ENCODE data around the gene HARBI1.

The HARBI1 gene, protein sequence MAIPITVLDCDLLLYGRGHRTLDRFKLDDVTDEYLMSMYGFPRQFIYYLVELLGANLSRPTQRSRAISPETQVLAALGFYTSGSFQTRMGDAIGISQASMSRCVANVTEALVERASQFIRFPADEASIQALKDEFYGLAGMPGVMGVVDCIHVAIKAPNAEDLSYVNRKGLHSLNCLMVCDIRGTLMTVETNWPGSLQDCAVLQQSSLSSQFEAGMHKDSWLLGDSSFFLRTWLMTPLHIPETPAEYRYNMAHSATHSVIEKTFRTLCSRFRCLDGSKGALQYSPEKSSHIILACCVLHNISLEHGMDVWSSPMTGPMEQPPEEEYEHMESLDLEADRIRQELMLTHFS

DNA sequence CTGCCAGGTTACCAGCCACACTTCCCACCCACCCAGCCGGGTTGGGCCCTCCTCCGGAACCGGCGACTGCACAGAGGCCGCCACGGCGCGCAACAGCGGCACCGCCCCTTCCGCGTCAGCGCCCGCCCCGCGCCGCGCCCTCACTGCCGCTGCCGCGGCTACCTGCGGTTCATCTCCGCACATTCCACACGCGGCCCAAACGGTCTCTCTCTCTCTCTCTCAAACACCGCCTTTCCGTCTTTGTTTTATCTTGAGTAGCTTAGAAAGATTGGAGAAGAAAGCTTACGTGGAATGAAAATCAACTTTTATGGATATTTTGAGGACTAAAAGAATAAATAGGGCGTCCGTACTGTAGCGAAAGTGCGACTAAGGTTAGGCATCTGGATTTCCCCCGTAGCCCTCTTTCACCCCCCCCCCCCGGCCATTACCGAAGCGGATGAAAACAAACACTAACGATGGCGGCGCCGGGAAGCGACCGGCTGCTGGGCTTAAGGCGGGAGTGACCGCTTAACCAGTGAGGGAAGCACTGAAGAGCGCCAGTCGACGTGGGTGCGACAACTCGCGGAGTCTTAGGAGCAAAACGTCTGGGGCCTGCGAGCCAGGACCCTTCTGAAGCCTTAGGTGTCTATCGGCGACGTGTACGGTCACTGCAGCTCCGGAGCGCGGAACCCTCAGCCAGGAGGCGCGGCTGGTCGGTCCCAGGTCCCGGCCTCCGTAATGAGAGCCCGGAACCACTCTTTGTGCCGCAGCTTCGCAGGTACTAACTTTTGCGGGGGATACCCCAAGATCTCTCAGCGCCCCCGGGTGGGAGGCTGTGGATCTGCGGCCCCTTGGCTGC lies at the start of gene HARBI1, which contains the start of gene ATG13:
Gene HARBI1 (minus strand): TSS at position 94 of the 838 bp plus-strand sequence. CDS start 990 bp downstream, outside the sequence.
Gene ATG13 (plus strand): TSS at position 420 of the 838 bp plus-strand sequence. CDS start 26,739 bp downstream, outside the sequence.
- DNase-seq (ENCODE audit: low spot score) = peak; percentile 93

DNA sequence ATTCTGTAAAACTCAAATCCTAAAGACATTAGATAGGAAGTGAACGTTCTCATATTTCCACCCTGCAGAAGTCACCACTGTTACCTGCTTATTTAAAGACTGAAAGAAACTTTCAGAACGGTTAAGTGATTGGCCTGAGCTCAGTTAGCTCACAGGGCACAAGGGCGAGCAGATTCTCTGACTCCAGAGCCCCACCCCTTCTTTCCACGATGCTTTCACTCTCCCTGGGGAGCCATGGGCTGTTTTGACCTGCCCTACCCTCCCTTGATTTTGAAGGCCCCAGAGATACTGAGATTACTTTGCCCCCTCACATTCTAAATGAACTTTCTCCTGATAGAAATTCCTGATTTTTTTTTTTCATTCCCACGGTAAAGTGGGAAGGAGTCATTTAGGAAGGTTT lies 49.5 kb upstream of the HARBI1 start:
- DNase-seq (ENCODE audit: low spot score) = no peak

DNA sequence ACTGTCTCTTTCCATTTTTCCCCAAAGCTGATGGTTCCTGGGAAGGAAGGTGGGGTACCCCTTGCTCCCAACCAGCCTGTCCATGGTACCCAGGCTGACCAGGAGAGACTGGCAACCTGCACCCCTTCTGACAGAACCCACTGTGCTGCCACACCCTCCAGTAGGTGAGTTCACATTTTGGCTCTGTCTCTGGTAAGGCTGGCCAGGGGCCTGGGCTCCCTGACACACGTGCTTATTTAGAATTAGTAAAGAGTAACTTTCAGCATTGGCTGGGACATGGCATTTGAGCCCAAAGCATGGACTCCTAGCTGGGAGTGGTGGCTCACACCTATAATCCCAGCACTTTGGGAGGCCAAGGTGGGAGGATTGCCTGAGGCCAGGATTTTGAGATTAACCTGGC lies 48.3 kb upstream of the HARBI1 start:
- no peak for DNase-seq (ENCODE audit: low spot score)

DNA sequence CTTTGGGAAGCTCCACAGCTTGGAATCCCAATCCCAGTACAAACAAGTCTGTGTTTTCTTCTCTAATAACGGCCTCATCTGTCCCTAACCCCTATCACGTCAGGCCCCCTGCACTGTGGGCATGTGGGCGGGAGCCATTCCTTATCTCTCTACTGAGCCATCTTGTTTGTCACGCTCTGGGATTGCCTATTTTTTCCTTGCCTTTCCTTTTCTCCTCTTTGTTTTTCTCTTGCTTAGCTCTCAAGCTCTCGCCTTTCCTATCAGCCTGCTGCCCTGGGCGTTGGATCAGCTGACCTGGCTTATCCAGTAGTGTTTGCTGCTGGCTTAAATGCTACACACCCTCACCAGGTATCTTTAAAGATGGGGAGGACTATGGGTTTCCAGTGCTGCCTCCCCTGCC lies 47.6 kb upstream of the HARBI1 start:
- DNase-seq (ENCODE audit: low spot score) = no peak

DNA sequence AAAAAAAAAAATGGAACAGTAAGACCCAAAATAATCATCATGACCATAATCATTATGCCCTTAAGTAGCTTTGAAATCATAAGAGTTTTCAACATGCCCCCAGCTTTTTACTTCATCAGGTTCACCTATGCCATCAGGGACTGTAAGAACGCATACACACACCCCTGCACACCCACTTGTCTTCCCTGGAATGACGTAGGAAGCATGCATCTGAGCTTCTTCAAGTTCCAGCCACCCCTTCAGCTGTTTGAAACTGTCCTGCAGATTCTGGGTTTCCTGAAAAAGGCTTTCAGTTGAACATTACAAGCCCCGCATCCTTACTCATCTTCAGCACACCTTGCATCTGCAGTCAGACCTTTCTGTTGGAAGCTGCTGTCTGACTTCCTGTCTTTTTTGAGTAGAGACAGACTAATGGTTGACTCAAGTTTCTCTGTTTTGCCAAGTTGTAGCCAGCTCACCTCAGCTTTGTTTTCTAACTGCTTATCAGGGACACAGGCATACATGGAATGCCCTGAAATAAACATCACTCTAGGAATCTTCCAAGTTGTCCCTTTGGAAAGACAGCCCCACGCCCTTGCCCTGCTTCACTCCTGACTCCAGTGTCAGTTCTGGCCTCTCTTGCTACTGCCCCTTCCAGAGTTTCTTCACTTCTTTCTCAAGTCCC lies 46.4 kb upstream of the HARBI1 start:
- no peak for DNase-seq (ENCODE audit: low spot score)

DNA sequence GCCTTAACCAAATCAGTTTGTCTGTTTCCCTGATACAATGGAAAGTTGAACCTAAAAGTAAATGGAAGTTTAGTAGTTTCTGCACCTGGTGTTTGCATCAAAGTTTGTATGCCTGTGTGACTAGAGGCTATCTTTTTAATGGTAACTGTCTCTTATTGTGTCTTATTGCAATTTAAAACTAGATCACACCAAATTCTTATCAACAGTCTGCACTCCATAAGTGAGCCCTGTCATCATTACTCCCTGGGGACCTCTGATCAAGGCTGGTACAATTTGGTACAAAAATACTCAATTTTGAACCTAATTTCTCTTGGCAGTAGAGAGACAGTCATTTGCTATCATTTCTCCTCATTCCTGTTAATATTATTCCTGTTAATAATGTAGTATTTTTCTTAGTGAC lies 45.3 kb upstream of the HARBI1 start:
- no peak for DNase-seq (ENCODE audit: low spot score)

DNA sequence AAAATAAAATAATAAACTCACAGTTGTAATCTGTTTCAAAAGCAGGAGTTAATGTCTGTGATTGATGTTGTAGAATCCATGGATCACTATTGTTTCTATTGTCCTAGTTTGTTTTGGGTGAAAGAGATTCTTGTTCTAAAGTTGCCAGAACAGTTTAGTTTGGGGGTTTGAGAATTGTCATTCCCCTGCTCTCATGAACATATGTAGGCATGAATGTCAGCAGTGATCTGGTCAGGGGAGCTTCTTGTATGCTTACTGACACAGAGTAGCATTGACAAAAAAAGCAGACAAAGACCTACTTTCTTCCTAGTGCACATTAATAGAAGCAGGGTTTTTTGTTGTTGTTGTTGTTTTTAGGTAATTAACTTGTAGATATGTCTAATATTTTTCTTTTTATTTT lies 44.8 kb upstream of the HARBI1 start:
- no peak for DNase-seq (ENCODE audit: low spot score)

DNA sequence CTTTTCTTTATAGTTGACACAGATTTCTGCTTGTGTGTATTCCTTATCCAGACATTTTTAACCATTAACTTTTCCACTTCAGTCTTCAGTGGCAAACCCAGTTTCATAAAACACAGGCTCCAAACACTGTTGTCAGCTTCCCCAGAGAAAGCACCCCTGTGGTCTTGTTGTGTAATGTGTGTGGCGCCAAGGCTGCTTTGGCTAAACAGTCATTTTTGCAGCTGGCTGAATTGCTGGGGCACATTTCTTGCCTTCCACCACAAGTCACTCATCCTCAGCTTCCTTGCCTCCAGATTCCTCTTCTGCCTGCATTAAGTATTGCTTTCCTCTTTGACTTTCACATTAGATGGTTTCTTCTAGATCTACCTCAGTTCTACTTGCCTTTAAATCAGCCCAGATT lies 42.9 kb upstream of the HARBI1 start:
- DNase-seq (ENCODE audit: low spot score) = no peak

DNA sequence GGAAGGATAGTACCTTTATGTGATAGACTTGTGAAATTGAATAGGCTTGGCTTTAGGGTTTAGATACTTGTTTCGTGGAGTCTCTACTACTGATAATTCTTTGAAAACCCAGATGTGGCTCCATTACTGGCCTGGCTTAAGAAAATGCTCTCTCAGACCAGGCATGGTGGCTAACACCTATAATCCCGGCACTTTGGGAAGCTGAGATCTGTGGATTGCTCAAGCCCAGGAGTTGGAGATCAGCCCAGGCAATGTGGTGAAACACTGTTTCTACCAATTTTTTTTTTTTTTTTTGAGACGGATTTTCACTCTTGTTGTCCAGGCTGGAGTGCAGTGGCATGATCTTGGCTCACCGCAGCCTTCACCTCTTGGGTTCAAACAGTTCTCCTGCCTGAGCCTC lies 41.2 kb upstream of the HARBI1 start:
- DNase-seq (ENCODE audit: low spot score) = no peak

DNA sequence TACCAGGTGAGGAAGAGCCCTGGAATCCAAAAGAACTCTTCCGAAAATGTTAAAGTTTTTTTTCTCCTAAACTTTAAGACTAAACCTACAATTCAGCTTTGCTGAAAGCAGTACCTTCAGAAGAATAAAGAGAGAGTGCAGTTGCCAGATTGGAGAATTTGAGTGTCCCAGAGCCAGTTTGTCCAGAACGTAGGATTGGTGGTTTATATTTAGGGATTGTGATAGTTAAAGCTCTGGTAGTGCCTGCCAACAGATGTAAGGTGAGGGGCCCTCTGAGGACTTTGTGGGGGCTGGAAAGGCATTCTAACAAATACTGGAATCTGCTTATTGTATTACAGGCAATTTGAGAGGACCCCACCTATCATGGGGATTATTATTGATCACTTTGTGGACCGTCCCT lies 40.2 kb upstream of the HARBI1 start:
- DNase-seq (ENCODE audit: low spot score) = no peak

DNA sequence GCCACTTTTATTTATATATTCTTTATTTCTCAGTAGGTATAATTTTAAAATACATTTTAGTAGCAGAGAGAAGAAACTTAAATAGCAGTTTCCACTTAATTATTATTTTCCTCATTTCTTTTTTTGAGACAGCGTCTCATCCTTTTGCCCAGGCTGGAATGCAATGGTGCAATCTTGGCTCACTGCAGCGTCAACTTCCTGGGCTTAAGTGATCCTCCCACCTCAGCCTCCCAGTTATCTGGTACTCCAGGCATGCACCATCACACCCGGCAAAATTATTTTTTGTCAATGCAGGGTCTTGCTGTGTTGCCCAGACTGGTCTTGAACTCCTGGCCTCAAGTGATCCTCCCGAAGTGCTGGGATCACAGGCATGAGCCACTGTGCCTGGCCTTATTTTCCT lies 38.6 kb upstream of the HARBI1 start:
- DNase-seq (ENCODE audit: low spot score) = no peak

DNA sequence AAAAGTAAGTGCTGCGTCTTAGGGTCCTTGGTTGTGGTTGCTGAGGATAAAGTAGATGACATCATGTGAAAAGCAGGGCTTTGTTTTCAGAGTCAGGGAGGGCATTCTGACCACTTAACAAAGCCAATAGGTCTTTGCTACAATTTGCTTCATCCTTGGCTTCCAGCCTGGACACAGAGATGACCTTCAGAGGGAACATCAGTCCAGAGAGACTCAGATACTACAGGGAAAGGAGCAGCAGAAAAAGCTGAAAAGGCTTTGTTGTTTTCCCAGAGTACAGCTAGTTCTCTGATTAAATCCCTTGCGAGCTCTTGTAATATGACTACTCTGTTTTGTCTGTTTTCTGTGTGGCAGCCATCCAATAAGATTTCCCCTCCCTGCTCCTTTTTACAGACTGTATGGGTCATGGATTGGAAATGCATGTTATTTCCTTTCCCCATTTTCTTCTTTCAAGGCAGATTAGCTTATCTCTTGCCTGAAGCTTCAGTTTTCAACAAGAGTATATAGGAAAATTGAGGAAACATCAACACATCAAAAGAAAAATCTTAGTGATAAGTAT lies 32.2 kb upstream of the HARBI1 start:
- DNase-seq (ENCODE audit: low spot score) = peak; percentile 42

DNA sequence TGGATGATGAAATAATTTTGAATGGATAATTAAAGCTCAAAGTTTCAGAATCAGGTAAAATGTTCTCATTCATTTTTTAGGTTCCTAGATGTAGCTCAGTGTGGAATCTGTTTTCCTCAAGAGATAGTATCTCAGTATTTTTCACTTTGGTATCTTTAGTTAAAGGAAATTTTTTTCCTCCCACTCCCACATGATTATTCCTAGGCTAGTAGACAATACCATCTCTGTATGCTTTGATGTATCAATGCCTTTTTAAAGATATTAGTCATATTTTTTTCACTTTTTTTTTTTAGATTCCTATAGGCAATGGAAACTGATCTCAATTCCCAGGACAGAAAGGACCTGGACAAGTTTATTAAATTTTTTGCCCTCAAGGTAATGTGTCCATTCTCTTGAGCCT lies 27.0 kb upstream of the HARBI1 start:
- DNase-seq (ENCODE audit: low spot score) = no peak

DNA sequence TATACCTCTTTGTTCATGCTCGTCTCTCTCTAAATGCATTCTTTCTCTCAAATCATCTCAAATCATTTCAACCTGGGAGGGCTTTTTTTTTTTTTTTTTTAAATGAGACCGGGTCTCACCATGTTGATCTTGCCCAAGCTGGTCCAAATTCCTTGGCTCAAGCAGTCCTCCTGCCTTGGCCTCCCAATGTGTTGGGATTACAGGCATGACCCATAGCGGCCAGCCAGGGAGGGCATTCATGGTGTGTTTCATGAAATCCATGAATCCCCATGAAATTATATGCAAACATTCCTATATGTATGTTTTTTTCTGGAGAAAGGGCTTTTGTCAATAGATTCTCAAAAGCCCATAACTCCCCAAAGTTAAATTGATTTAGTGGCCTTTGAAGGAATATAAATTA lies 26.5 kb upstream of the HARBI1 start:
- DNase-seq (ENCODE audit: low spot score) = no peak

DNA sequence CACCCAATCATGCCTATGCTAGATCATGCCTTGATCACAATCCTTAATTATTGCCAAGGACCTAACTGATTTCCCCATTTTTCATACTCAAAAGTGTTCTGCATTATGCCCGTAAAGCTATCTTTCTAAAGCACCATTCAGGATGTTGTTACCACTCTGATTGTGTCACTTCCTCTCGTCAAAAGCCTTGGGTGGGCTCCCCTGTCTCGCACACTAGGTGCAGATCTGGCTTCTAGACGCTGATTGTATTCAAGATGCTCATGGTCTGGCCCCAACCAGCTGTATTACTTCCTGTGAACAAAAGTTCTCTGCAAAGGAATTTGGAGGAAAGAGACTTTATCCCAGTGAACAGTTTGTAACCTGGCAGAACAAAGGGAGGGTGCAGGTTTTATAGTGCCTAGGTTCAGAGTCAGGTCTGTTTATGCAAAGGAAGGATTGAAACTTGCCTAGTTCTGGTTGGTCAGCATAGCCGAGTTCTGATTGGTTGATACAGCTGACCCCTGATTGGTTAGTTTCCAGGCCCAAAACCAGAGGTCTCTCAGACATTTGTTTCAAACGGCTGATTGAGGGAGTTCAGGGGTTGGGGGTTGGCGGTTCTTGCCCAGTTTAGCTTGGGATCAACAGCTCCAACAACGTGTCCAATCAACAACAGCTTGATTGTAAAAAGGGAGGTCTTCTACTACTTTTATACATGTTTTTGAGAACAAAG lies 25.8 kb upstream of the HARBI1 start:
- no peak for DNase-seq (ENCODE audit: low spot score)

DNA sequence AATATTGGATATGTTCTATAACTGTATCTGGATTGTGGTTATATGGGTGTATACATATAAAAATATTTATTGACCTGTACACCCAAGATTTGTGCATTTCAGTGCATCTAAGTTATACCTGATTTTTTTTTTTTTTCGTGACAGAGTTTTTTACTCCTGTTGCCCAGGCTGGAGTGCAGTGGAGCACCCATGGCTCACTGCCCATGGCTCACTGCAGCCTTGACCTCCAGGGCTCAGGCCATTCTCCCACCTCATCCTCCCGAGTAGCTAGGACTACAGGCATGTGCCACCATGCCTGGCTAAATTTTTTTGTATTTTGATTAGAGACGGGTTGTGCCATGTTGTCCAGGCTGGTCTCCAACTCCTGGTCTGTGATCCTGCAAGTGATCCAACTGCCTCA lies 24.6 kb upstream of the HARBI1 start:
- DNase-seq (ENCODE audit: low spot score) = no peak

DNA sequence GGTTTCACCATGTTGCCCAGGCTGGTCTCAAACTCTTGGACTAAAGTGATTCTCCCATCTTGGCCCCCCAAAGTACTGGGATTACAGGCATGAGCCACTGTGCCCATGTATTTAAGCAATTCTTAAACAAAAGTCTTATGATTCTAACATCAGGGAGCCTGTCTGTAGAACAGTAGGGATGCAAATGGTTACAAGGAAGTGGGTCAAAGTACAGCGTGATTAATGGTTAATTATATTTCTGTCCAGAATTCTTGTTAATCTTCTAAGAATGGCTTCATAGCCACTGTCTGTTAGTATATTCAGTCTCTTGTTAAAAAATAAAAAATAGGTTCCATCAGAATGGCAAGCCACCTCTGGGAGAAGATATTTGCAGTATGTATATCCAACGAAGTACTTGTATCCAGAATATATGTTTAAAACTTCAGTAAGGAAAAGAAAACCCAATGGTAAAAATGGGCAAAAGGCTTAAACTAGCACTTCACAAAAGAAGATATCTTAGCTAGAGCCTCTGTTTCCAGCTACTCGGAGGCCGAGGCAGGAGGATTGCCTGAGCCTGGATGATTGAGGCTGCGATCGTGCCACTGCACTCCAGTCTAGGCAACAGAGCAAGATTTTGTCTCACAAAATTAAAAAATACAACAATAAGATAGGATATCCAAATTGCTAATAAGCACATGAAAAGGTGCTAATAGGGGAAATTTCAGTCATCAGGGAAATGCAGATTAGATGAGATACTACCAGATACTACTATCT lies 23.2 kb upstream of the HARBI1 start:
- DNase-seq (ENCODE audit: low spot score) = no peak

DNA sequence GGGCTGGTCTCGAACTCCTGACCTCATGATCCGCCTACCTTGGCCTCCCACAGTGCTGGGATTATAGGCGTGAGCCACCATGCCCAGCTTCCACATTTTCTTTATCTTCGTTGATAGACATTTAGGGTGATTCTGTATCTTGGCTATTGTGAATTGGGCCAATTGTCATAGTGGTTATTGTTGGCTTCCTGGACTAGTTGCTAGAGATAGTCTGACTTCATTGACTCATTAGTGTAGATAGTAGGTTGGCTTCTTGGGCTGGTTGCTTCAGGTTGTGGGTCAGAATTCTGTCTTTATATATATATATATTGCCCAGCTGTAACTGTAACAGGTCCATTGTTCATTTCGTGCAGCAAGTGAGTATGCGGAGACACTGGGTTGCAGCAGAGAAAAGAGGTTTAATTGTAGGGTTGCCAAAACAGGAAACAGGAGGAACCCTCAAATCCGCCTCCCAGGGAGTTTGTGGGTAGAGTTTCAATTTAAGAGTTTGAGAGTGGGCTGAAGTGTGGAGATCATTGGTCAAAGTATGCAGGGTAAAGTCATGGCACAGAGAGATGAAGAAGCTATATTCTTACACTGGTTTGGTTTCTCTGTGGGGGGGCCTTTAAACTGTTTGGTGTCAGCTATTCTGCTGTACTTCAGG lies 22.3 kb upstream of the HARBI1 start:
- DNase-seq (ENCODE audit: low spot score) = no peak

DNA sequence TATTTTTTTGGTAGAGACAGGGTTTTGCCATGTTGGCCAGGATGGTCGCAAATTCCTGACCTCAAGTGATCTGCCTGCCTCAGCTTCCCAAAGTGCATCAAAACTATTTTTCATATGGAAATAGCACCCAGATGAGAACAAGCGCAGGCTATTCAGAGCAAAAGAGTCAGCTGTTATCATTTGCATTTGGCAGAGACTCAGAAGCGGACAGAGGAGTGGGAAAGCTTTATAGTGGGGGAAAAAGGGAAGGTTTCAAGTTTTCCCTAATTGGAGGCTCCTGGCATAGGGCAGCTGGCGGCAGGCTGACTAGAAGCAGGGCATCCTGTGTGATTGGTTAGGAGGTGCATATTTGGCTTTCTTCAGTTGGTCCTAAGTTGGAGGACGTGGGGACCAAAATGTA lies 20.5 kb upstream of the HARBI1 start:
- no peak for DNase-seq (ENCODE audit: low spot score)

DNA sequence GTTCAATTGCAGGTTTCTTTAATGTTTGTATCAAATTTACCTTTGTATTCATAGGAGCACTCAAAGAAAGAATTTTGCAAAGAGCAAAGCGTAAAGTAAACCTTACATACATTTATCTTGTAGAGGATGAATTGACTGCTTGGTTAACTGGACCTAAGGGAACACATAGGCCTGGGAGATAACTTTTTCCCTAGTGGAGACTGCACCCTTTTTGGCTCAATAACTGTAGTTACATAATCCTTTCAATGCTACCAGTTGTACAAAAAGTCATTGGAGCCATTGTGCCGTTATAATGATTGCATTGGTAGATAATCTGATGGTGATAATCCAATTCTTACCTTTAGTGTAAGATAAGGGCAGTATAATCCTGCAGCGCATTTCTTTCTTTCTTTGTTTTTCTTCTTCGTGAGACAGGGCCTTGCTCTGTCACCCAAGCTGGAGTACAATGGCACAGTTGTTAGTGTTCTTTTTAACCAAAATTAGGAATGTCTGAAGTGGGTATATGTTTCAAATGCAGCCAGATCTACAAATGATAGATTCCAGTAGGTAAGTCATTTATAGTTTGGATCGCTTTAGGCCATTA lies 18.6 kb upstream of the HARBI1 start:
- no peak for DNase-seq (ENCODE audit: low spot score)
